ENCODE data around the gene DNAJC10.
A peak's percentile ranks its signal among the peaks of the same experiment; 100 is the strongest.
"Not testable (repeated sequence)": the region's sequence is repeated elsewhere in the genome, so short reads cannot be mapped to it uniquely, and the experiment has no call there.

Gene DNAJC10

DNA sequence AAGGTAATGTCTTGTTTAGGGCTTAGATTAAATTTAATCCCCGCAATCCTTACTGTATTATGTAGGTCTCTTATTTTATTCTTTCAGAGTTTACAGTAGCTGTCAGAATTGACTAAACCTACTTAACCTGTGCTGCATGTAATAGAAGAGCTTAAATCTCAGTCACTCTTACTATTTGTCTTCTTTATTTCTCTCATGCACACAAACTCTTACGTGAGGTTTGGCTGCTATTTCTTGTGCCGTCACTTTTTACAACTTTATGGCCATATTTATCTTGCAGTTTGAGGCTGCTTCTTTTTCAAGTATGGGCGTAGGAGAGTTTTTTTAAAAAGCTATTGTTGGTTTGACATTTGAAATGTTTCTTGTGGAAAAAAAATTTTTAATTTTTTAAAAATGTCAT lies 12.0 kb downstream of the DNAJC10 start:
- no peak for DNase-seq

DNA sequence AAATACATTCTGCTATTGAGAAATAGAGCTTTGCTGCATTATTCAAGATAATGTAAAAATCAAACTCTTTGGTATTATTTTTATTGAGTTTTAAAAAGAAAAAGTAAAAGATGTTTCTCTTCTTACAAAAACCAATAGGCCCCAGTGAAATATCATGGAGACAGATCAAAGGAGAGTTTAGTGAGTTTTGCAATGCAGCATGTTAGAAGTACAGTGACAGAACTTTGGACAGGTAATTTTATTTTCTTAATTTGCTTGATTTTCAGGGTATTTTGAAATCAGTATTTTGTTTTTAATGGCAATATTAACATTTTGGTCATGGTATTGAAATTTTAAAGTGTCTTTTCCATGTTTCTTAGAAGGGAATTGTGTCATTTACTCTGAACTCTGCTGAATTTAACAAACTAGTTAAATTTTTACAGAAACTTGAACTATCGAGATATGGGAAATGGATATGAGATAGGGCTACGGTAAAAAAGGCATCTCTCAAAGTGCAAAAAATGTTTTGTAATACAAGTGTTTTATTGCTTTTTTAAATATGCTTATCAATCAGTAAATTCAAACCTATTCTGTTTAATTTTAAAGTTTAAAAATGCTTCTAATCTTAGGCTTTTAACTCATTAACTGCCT lies 13.8 kb downstream of the DNAJC10 start:
- DNase-seq: no peak

DNA sequence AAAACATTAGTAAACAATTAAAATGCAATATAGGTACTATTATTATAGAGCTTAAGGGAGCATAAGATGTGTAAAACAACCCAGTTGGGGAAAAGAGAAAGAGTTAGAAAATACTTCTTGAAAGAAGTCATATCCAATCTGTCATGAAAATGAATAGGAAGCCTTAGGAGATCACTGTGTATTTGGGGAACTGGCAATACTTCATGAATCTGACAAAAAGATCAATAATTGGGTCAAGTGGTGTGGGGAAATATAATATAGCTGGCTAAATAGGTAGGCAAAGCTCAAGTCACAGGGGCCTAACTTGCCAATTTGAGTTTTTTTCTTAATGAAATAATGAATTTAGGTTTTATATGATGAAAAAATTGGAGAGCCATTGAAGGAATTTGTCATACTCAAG lies 14.4 kb downstream of the DNAJC10 start:
- no peak for DNase-seq

DNA sequence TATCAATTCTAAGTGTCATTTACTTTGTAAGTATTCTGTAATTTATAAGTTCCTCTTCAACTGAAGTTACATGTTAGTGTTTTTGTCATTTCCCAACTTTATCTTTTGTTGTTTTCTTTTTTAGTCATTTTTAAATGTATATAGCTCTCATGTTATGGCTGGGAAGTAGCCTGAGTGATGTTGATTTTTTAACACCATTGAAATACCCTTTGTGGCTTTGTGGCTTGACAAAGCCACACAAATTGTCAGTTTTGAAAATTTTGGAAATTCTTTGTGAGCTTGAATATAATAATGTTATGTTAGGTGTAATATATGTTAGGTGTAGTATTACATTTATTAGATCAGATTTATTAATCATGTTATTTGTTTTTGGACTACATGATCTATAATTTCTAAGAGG lies 16.7 kb downstream of the DNAJC10 start:
- DNase-seq: peak; percentile 7

DNA sequence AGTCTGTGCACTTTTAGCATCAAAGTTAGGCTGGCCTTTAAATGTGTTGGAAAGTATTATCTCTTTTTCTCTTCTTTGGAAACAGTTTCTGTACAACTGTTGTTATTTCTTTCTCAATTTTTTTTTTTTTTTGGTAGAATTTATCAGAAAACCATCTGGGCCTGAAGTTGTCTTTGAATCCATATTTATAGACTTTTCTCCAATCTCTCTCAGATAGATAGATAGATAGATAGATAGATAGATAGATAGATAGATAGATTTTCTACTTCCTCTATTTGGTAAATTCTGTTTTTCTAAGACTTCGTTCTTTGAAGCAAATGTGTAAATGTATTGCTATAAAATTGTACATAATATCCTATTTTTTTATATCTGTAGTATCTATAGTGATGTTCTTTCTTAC lies 17.5 kb downstream of the DNAJC10 start:
- no peak for DNase-seq

DNA sequence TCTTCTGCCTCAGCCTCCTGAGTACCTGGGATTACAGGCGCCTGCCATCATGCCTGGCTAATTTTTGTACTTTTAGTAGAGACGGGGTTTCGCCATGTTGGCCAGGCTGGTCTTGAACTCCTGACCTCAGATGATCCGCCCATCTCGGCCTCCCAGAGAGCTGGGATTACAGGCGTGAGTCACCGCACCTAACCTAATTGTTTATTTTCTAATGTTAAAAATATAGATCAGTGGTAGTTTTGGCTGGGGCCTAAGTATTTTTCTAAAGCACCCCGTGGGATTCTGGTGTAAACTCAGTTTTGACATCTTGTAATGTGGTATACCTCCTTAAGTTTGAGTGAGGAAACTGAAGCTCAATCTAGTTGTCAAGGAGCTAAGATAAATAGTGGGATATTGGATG lies 20.8 kb downstream of the DNAJC10 start:
- DNase-seq: not testable (repeated sequence)

DNA sequence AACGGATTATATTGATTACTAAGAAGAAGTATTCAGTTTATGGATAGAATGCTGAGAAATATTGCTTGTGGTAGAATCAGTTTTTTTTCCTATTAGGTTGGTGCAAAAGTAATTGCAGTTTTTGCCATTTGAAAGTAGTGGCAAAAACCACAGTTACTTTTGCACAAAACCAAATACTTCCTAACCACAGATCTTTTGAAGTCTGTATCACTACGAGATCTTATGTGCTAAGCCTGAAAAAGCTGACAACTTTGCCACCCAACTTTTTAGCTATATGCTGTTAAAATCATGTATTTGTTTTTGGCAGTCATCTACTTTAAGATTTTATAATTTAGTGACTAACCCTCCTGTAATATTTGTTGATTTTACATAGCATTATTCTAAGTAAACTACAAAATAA lies 24.6 kb downstream of the DNAJC10 start:
- peak; percentile 27 for DNase-seq

DNA sequence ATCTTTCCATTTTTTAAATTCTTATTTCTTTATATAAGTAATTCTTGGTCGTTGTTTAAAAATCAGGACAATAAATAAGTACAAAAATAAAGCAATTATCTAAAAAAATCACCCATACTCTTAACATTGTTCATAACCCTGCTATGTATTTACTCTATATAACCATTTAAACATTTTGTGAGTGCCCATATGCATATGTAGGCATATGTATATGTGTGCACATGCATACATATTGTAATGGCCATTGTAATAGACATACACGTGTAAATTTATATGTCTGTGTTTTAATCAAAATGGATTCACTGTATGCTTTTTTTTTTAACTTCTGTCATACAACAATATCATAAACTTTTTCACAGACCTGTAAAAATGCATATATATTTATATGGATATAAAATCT lies 25.6 kb downstream of the DNAJC10 start:
- DNase-seq: no peak

DNA sequence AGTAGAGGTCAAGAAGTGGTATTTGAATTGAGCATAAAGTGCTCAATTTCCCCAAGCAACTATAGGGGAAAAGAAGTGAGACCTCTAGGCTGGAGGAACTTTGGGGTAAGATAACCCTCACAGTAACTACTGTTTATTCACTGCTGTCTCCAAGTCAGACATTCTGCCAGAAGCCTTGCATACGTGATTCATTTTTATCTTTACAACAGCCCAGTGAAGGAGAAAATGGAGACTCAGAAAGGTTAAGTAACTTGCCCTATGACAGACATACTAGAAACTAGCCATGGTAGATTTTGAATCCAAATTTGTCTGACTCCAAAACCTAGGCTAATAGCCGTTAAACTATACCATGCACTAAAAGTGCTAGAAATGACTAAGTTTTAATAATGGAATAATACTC lies 28.4 kb downstream of the DNAJC10 start:
- DNase-seq: no peak

DNA sequence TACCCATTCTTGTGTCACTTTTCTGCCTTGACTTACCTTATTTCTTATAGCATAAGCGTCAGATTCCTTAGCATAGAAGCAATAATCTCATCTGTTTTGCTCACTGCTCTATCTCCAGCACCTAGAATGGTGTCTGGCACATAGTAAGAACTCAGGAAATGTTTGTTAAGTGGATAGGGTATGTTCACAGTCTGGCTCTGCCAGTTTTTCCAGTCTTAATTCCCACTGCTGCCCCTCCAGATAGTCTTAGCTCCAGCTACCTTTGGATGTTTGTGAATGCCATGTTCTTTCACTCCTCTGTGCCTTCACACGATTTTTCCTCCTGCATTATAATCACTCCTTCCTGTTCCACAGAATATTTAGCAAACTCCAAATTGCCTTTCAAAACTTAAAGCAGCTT lies 29.0 kb downstream of the DNAJC10 start:
- DNase-seq: no peak

DNA sequence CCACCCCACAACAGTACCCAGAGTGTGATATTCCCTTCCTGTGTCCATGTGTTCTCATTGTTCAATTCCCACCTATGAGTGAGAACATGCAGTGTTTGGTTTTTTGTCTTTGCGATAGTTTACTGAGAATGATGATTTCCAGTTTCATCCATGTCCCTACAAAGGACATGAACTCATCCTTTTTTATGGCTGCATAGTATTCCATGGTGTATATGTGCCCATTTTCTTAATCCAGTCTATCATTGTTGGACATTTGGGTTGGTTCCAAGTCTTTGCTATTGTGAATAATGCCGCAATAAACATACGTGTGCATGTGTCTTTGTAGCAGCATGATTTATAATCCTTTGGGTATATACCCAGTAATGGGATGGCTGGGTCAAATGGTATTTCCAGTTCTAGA lies 29.8 kb downstream of the DNAJC10 start:
- not testable (repeated sequence) for DNase-seq

DNA sequence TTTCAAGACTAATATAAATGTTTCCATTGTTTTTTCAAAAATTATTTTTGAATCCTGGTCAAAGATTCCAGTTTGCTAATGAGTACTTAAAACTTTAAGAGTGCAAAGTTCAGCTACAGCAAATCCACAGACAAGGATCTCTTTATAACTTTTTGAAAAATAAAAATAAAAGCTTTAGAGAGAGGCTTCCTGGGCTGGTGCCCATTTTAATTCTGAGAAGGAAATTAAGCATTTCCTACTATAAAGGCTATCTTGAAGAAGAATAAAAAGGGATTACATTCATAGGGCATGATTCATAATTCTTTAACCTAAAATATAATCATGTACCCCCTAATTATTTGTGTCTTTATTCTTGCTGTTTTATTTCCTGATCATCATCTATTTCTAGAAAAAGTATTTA lies 38.2 kb downstream of the DNAJC10 start:
- DNase-seq: no peak

DNA sequence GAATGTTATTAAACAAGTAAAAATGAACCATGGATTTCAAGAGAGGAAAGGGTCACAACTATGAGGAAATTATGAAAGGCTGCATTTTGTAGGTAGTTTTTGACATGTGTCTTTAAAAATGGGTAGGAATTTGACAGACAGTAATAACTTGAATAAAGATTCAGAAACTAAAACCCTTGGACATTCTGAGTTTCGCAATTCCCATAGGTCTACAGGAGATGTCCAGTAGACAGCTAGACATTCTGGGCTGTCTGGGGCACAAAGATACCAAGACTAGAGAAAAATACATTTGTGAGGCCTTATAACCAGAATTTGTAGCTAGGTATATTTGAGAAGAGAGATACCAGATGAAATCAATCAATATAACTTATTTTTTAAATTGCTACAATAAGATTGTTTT lies 42.3 kb downstream of the DNAJC10 start:
- no peak for DNase-seq

DNA sequence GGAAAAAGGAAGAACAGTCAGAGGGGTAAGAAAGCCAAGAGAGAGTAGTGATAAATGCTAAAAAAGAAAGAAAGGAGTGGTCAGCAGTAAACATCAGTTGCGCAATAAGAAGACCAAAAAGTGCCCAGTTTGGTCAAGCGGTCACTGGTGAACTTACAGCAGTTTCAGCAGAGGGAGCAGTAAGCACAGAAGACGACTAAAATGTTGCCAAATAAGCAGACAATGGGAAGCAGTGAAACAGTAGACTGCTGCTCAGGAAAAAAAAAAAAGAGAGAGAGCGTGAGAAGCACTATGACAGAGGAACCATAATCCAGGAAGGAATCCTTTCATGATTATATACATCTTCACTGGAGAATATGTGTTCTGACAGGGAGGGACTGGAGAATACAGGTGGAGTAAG lies 45.8 kb downstream of the DNAJC10 start:
- DNase-seq: no peak

DNA sequence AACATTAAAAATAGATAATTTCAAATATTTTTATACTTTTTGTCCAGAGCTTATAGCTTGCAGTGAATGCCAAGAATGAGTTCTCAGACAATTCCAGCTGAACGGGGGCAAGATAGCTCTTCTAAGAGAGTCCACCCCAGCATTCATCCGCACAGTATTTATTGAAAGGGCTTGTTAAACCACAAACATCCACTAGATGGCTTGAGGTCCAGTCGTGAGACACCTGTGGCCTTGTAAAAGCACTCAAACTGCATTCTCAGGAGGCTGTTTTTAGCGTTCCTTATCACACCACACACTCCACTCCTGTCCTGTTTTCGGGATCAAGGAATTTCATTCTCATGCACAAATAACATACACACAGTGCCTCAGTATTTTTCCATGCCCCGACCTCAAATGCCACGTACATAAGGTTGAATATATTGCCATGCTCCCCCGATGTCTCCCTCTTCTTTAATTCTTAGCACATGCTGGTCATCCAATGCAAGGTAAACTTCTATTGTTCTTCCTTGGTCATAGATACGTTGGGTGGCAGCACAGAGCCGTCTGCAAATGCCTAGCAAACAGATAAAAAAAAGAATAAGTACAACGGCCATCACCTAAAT lies 47.4 kb downstream of the DNAJC10 start:
- DNase-seq: peak; percentile 10

DNA sequence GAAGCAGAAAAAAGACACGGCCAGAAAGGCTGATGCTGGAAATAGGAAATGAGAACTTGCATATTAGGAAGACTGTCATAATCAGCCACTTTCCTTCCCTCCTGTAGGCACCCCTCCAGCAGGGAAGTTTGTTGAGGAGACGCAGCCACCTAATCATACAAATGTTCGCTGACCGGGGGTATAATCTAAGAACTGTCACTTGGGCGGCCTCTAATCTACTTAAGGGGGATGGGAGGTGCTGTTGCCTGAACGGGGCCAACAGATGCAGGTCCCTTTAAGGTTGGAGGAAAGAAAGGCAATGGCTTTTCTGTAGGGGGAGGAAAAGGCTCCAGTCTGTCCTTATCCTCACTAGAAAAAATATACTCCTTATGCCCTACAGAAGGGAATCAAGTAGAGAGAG lies 50.6 kb downstream of the DNAJC10 start:
- no peak for DNase-seq

DNA sequence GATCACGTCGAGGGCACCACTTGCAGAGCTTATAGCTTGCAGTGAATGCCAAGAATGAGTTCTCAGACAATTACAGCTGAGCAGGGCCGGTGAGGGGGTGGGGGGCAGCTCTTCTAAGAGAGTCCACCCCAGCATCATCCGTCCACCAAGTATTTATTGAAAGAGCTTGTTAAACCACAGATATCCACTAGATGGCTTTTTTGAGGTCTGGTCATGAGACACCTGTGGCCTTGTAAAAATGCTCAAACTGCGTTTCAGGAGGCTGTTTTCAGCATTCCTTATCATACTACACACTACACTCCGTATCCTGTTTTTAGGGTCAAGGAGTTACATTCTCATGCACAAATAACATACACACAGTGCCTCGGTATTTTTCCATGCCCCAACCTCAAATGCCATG lies 51.5 kb downstream of the DNAJC10 start:
- peak; percentile 2 for DNase-seq

DNA sequence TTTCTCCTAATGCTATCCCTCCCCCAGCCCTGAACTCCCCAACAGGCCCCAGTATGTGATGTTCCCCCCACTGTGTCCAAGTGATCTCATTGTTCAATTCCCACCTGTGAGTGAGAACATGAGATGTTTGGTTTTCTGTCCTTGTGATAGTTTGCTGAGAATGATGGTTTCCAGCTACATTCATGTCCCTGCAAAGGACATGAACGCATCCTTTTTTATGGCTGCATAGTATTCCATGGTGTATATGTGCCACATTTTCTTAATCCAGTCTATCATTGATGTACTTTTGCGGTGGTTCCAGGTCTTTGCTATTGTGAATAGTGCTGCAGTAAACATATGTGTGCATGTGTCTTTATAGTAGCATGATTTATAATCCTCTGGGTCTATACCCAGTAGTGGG lies 52.9 kb downstream of the DNAJC10 start:
- not testable (repeated sequence) for DNase-seq

DNA sequence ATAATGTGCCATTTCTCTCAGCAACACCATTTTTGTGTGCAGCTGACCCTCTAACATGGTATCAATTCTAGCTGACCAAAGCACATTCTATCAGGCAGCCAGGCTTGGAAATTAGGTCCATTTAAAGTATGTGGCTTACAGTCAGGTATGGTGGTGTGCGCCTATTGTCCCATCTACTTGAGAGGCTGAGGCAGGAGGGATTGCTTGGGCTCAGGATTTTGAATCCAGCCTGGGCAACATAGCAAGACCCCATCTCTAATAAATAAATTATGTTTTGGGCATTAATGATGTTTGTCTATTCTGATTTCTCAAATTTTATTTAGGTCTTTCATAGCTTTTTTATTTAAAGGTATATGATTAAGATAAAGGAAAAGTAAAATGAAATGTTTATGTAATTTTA lies 63.3 kb downstream of the DNAJC10 start:
- DNase-seq: no peak

DNA sequence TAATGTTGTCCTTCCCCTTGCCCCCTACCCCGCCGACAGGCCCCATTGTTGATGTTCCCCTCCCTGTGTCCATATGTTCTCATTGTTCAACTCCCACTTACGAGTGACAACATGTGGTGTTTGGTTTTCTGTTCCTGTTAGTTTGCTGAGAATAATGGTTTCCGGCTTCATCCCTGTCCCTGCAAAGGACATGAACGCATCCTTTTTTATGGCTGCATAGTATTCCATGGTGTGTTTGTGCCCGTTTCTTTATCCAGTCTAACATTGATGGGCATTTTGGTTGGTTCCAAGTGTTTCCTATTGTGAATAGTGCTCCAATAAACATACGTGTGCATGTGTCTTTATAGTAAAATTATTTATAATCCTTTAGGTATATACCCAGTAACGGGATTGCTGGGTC lies 65.0 kb downstream of the DNAJC10 start:
- DNase-seq: not testable (repeated sequence)

DNA sequence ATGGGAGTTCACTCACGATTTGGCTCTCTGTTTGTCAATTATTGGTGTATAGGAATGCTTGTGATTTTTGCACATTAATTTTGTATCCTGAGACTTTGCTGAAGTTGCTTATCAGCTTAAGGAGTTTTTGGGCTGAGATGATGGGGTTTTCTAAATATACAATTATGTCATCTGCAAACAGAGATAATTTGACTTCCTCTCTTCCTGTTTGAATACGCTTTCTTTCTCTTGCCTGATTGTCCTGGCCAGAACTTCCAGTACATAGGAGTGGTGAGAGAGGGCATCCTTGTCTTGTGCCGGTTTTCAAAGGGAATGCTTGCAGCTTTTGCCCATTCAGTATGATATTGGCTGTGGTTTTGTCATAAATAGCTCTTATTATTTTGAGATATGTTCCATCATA lies 66.6 kb downstream of the DNAJC10 start:
- DNase-seq: not testable (repeated sequence)

DNA sequence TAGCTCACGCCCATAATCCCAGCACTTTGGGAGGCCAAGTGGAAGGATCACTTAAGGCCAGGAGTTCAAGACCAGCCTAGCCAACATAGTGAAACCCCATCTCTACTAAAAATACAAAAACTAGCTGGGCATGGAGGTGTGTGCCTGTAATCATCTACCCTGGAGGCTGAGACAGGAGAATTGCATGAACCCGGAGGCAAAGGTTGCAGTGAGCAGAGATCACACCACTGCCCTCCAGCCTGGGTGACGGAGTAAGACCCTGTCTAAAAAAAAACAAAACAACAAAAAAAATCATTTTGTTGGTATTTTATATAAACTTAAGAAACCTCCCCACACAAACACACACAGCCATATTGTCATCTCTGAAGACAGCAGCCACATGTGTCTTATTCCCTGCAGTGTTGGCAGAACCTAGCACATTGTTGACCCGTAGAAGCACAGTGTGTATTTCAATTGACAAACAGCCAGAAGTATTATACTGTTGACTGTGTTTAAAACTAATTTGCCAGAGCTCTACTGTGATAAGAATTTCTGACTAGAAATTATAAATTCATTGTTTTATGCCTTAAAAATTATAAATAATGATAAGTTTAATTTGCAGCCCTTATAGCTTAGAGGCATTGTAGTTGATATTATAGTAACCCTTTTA lies 68.1 kb downstream of the DNAJC10 start:
- no peak for DNase-seq

DNA sequence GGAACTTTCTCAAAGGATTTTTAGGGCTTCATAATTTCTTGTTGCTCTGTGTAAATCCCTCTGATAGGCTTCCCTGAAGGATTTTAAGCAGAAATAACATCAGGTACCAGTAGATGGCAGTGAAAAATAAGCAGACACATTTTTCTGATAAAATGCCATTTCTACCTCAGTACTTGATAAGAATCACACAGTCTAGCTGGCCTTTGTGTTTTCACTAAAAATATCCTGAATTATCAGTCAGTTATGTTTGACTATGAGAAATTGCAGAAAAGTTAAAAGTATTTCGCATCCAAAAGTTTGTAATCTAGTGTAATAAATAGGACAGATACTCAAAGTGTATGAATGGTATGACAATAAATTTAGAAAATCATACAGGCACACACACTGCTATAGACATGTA lies 68.7 kb downstream of the DNAJC10 start:
- peak; percentile 3 for DNase-seq

DNA sequence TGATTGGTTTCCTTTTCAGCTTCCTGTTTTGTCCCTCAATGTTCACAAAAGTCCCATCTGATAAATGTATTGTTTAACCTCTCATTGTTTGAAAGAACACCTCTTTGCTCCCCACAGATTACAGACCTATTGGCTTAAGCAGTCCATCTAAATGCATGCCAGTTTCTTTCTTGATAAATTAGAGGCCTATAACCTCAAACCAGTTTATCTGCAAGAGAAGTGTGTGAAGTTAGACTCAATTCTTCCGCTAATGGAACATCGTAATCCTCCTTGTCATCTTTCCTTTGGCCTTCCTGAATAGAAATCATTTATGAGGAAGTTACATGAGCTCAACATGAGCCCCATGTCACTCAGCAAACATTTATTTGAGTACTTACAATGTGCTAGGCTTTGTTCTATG lies 76.4 kb downstream of the DNAJC10 start:
- DNase-seq: no peak

DNA sequence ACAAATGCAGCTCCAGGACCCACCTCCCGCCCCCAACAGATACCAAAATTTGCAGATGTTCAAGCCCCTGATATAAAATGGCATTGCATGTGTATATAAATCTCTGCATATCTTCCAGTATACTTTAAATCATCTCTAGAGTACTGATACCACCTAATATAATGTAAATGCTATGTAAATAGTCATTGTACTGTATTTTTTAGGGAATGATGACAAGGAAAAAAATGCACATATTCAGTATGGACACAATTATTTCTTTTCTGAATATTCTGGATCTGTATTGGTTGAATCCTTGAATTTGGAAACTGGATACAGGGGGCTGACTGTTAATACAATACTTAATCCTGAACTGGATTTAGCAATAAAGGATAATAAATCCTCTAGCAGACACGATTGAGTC lies 82.7 kb downstream of the DNAJC10 start:
- DNase-seq: no peak

Measured in activated CD4-positive, alpha-beta T cell treated with anti-CD3 and anti-CD28 coated beads, Interleukin-2, amount 50 U/mL, for 16 hours (primary cell).